IMR-90 (cell line): ENCODE results near the gene RPEL1. TPM values are rescaled to one million over a fixed set of nuclear protein-coding genes. Genes with fewer than 3 reads are reported as not detected.

ENCODE experiments used
- ATAC-seq: fragments of 200-7000 bp; cut with Tn5 transposase; 2 replicates; pipeline ENCODE4 v1.9.1; 2020; ENCODE audit warnings: low read depth, mild to moderate bottlenecking, moderate library complexity
- BruUV-seq: library from RNA; stranded (reverse); fragments of 400-500 nt; replicated peaks from 2 replicates; lab custom pipeline; 2021; lab: Mats Ljungman, UMichigan
- CTCF ChIA-PET: fragments of 300-600 bp; formaldehyde crosslinking; extraction: SDS; loops from one replicate; lab custom pipeline; 2021; ENCODE audit warnings: antibody characterized with exemption; lab: Yijun Ruan, JAX
- POLR2A ChIA-PET: fragments of 300-600 bp; sonication (Branson Sonifier 250); formaldehyde crosslinking; loops from one replicate; lab custom pipeline; 2022; ENCODE audit warnings: antibody characterized with exemption; ENCODE audit not compliant: unreplicated experiment; lab: Charles Lee
- DNase-seq: peaks from one replicate; pipeline ENCODE4 v3.0.0; 2013
- H2AFZ ChIP-seq: replicated peaks from 2 replicates; pipeline ENCODE3; 2013; ENCODE audit warnings: low read length, mild to moderate bottlenecking; ENCODE audit not compliant: poor library complexity
- H2AK5ac ChIP-seq: 2 replicates; pipeline ENCODE4 v1.6.1; 2013; ENCODE audit warnings: low read depth, low read length, inconsistent platforms
- H2AK9ac ChIP-seq: replicated peaks from 2 replicates; pipeline ENCODE3; 2013; ENCODE audit warnings: mild to moderate bottlenecking, low read depth, low read length, moderate library complexity; ENCODE audit not compliant: poor library complexity
- H2BK120ac ChIP-seq: 2 replicates; pipeline ENCODE4 v1.6.1; 2013; ENCODE audit warnings: low read depth, low read length, inconsistent platforms
- H2BK15ac ChIP-seq: 3 replicates; pipeline ENCODE4 v1.6.1; 2013; ENCODE audit warnings: low read depth, low read length, inconsistent platforms
- H2BK20ac ChIP-seq: 2 replicates; pipeline ENCODE4 v1.6.1; 2013; ENCODE audit warnings: low read depth, mild to moderate bottlenecking, inconsistent platforms, low read length, moderate library complexity
- H2BK5ac ChIP-seq: 2 replicates; pipeline ENCODE4 v1.6.1; 2013; ENCODE audit warnings: mild to moderate bottlenecking, low read depth, low read length, inconsistent platforms; ENCODE audit not compliant: poor library complexity, severe bottlenecking
- H3K14ac ChIP-seq: replicated peaks from 2 replicates; pipeline ENCODE4 v1.6.1; 2013; ENCODE audit warnings: low read depth, low read length, inconsistent platforms
- H3K18ac ChIP-seq: 2 replicates; pipeline ENCODE4 v1.6.1; 2013; ENCODE audit warnings: low read depth, low read length, control low read depth
- H3K23ac ChIP-seq: 2 replicates; pipeline ENCODE4 v1.6.1; 2013; ENCODE audit warnings: low read depth, low read length, inconsistent platforms
- H3K27ac ChIP-seq: 2 replicates; pipeline ENCODE4 v1.5.1; 2013; ENCODE audit warnings: mild to moderate bottlenecking, control low read depth, low read length; ENCODE audit not compliant: insufficient read depth
- H3K27me3 ChIP-seq: 2 replicates; pipeline ENCODE4 v1.6.1; 2013; ENCODE audit warnings: low read length; ENCODE audit not compliant: control insufficient read depth, insufficient read depth
- H3K36me3 ChIP-seq: 2 replicates; pipeline ENCODE4 v1.6.1; 2013; ENCODE audit warnings: low read length, mixed read lengths; ENCODE audit not compliant: control insufficient read depth, insufficient read depth
- H3K4ac ChIP-seq: 2 replicates; pipeline ENCODE4 v1.6.1; 2013; ENCODE audit warnings: low read depth, low read length, inconsistent platforms
- H3K4me1 ChIP-seq: 2 replicates; pipeline ENCODE4 v1.6.1; 2013; ENCODE audit warnings: low read length, mixed read lengths; ENCODE audit not compliant: control insufficient read depth, insufficient read depth
- H3K4me2 ChIP-seq: 2 replicates; pipeline ENCODE4 v1.6.1; 2013; ENCODE audit warnings: low read depth, mild to moderate bottlenecking, control low read depth, low read length, moderate library complexity
- H3K4me3 ChIP-seq: 2 replicates; pipeline ENCODE4 v1.5.1; 2013; ENCODE audit warnings: low read depth, mild to moderate bottlenecking, control low read depth, low read length, moderate library complexity; ENCODE audit not compliant: insufficient read depth
- H3K56ac ChIP-seq: 2 replicates; pipeline ENCODE4 v1.6.1; 2013; ENCODE audit warnings: low read length, inconsistent platforms; ENCODE audit not compliant: insufficient read depth; ENCODE audit errors: extremely low read depth
- H3K79me1 ChIP-seq, 2 experiments: 2 replicates each; pipeline ENCODE4 v1.6.1; 2013; ENCODE audit warnings: low read length in 2 of 2, inconsistent platforms in 1 of 2, low read depth in 1 of 2
- H3K9ac ChIP-seq: 2 replicates; pipeline ENCODE4 v1.6.1; 2013; ENCODE audit warnings: low read depth, low read length, control low read depth
- H3K9me1 ChIP-seq: 2 replicates; pipeline ENCODE4 v1.6.1; 2013; ENCODE audit warnings: low read length, inconsistent platforms; ENCODE audit not compliant: insufficient read depth
- H3K9me3 ChIP-seq: 2 replicates; pipeline ENCODE4 v1.6.1; 2013; ENCODE audit warnings: low read length; ENCODE audit not compliant: control insufficient read depth, insufficient read depth
- H4K20me1 ChIP-seq: 2 replicates; pipeline ENCODE4 v1.6.1; 2013; ENCODE audit warnings: low read length, inconsistent platforms; ENCODE audit not compliant: insufficient read depth
- H4K5ac ChIP-seq: 2 replicates; pipeline ENCODE4 v1.6.1; 2013; ENCODE audit warnings: mild to moderate bottlenecking, low read depth, low read length, control low read depth
- H4K8ac ChIP-seq, 2 experiments: 2 replicates each; pipeline ENCODE4 v1.6.1; 2013; ENCODE audit warnings: low read depth in 2 of 2, low read length in 2 of 2, control low read depth in 1 of 2, inconsistent platforms in 1 of 2
- H4K91ac ChIP-seq: 2 replicates; pipeline ENCODE4 v1.6.1; 2013; ENCODE audit warnings: low read depth, low read length, inconsistent platforms; ENCODE audit not compliant: insufficient read depth
- MAFK ChIP-seq: IDR thresholded peaks from 2 replicates; pipeline ENCODE4 v1.6.1; 2012; ENCODE audit warnings: low read depth, low read length, improper control_type of control experiment
- NFE2L2 ChIP-seq: fragments of 150-350 bp; IDR thresholded peaks from 2 replicates; pipeline ENCODE4 v1.6.1; 2016; ENCODE audit warnings: low read depth, mild to moderate bottlenecking, low read length
- RCOR1 ChIP-seq: IDR thresholded peaks from 2 replicates; pipeline ENCODE4 v1.6.1; 2012; ENCODE audit warnings: mild to moderate bottlenecking, low read length, improper control_type of control experiment; ENCODE audit not compliant: insufficient replicate concordance
- WGBS, 2 experiments: methylation state at CpG; one replicate each; pipeline versions ENCODE4 v1.1.5 to v1.1.7; 2013; ENCODE audit warnings: missing lambda C conversion rate in 2 of 2; ENCODE audit not compliant: insufficient read length in 1 of 2; ENCODE audit errors: extremely low coverage in 2 of 2; 5-methylcytosine and 5-hydroxymethylcytosine counted together
- dilution Hi-C: fragments of 300-500 bp; cut with HindIII; formaldehyde crosslinking; loops from one replicate; pipeline ENCODE4 v1.14.3; 2018; ENCODE audit warnings: low sequenced_read_pairs; ENCODE audit not compliant: unreplicated experiment
- in situ Hi-C: fragments of 300-500 bp; cut with MboI; formaldehyde crosslinking; loops from 3 replicates; pipeline ENCODE4 v1.14.3; 2019; ENCODE audit warnings: low sequenced_read_pairs, inconsistent platforms, mixed read lengths
- intact Hi-C: fragments of 100-400 bp; cut with micrococcal nuclease; formaldehyde crosslinking; loops from 2 replicates; pipeline ENCODE4 v1.10.0; 2022
- polyA plus RNA-seq, 3 experiments: library from polyadenylated mRNA; depleted of rRNA; stranded (reverse); fragments of >200 nt; gene quantifications; 2 replicates each; pipeline ENCODE4 v1.2.3, GENCODE V29; 2012; ENCODE audit warnings: low replicate concordance in 1 of 3
- total RNA-seq: library from RNA; depleted of rRNA; stranded (reverse); fragments of >200 nt; gene quantifications from 2 replicates; pipeline ENCODE4 v1.2.3, GENCODE V29; 2012

The RPEL1 gene
- total and polyA plus RNA-seq, 2 of the 4 experiments (the other 2 are of a cell fraction): under 0.01 to 0.26 TPM

GRCh38 chr10:103198648-103199047 lies 47.0 kb upstream of the RPEL1 start:
- no peak overlapping the region for H3K4me3 ChIP-seq
- H3K36me3 ChIP-seq: no peaks in the 10 kb centered on the region
- no peak overlapping the region for H3K4ac ChIP-seq
- H3K27ac ChIP-seq: no peak overlapping the region
- H2BK120ac ChIP-seq: peak overlapping the region; percentile 71; the same call in 1 of the 2 replicates
- POLR2A ChIA-PET: no interaction called here
- no peaks in the 10 kb centered on the region for H4K20me1 ChIP-seq
- no peak overlapping the region; the same call in 1 of the 2 replicates for H4K5ac ChIP-seq
- H3K79me1 ChIP-seq: peaks cover 0 to 5% of the 10 kb centered on the region in 2 experiments; a peak in 1 of 4 replicates
- intact Hi-C loops (no loop called here), dilution Hi-C loops (no loop called here), in situ Hi-C loops (no loop called here)
- H3K23ac ChIP-seq: no peak overlapping the region
- DNase-seq (no peak), ATAC-seq (no peak)
- no peak overlapping the region for H4K8ac ChIP-seq
- no peak overlapping the region for H2AK5ac ChIP-seq
- H2AFZ ChIP-seq: no peak overlapping the region
- H3K4me2 ChIP-seq: no peak overlapping the region
- WGBS, 2 experiments: no CpG with 5 or more reads among the region's 8 CpGs
- H2BK20ac ChIP-seq: no peak overlapping the region
- peaks cover 15% of the 10 kb centered on the region for H3K4me1 ChIP-seq
- TF ChIP-seq NFE2L2 (peak; percentile 92), MAFK (peak; percentile 81), RCOR1 (no peak)
- no TSS peak for BruUV-seq
- H3K9ac ChIP-seq: no peak overlapping the region
- H3K18ac ChIP-seq: peak overlapping the region; percentile 13; the same call in 1 of the 2 replicates
- H3K9me1 ChIP-seq: peaks cover 16% of the 10 kb centered on the region
- no peak overlapping the region for H4K91ac ChIP-seq
- no peaks in the 10 kb centered on the region for H3K27me3 ChIP-seq
- no peak overlapping the region for H3K56ac ChIP-seq
- H2BK5ac ChIP-seq: no peak overlapping the region
- H2AK9ac ChIP-seq: no peak overlapping the region
- CTCF ChIA-PET: no interaction called here
- no peaks in the 10 kb centered on the region for H3K9me3 ChIP-seq
- H3K14ac ChIP-seq: no peak overlapping the region
- no peak overlapping the region for H2BK15ac ChIP-seq
